HG03025 (cell line): ENCODE results near the gene HS3ST5.

Experiments
- ATAC-seq: cut with Tn5 transposase; IDR thresholded peaks from one replicate; pipeline ENCODE4 v1.9.1; 2021; ENCODE audit warnings: mild to moderate bottlenecking, moderate library complexity; ENCODE audit not compliant: unreplicated experiment, low FRiP score

The HS3ST5 gene

DNA sequence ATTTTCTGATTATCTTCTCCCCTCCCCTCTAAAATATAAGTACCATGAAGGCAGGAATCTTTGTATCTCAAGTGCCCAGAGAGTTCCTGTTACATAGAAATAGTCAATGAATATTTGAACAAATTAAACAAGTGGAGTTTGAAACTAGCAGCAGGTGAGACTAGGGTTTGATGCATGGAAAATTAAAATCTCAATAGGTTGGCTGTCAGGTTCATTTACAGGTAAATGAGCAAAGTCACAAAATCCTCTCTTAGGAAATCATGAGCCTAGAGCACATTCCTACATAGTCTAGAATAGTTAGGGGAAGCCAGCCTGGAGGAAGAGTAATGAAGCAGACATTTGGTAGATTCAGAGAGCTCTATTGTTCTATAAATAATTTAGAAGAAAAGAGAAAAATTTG, 140.4 kb downstream of the HS3ST5 start:
- no peak for ATAC-seq

DNA sequence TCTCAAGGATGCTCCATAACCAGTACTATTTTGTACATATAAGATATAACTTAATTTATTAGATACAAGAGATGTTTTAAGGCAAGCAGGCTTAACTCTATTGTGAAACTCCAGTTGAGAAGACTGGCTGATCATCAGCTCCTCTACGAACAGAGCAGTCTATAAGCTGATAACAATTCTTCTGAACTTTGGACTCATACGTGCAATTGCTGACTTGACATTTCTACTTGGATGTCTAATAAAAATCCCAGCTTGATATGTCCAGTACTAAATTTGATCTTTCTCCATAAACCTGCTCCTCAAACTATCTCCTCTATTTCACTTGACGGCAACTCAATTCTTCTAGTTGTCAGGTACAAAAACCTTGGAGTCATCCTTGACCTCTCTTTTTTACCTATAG, 141.9 kb downstream of the HS3ST5 start:
- ATAC-seq: no peak

DNA sequence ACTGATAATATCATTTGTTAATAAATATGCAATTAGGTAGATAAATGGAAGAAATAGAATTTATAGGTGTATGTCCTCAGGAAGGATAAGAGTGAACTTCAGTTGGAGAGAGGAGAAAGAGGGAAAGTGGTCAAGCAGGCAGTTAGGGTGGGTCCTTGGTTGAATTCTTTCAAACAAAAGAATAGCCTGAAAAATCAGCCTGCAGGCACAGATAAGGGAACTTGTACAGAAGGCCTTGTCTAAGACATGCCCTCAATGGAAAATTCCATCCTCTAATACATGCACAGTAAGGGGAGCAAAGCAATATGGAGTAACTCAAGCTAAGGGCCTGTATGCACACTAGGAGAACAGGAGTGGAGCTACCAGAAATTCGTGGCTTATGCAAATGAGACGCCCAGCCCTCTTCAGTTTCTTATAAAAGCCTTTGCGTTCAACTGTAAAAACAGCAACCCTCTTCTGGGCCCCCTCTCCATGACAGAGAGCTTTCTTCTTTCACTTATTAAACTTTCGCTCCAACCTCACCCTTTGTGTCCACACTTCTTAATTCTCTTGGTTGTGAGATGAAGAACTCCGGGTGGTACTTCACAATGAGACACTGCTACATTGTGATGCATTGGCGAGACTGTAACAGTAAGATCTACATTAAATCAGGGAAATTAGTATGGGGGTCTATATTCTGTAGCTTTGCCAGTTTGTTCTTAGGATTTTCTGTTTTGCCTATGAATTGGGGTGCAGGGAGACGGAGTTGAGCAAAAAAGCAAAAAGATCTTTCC, 147.0 kb downstream of the HS3ST5 start:
- no peak for ATAC-seq

DNA sequence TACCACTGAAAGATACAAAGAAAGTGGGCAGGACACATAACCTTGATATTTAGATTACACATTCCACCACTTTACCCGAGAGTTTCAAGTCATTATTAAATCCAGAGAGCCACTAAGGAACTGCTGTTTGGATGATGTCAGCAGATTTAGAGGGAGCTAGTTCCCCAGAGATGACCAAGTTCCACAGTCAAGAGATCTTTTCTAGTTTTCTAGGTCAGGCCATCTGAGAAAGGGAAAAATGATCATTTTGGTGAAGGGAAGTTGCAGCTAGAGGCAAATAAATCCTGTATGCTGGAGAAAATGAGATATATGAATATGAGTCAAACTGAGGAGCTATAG, 147.8 kb downstream of the HS3ST5 start:
- no peak for ATAC-seq

DNA sequence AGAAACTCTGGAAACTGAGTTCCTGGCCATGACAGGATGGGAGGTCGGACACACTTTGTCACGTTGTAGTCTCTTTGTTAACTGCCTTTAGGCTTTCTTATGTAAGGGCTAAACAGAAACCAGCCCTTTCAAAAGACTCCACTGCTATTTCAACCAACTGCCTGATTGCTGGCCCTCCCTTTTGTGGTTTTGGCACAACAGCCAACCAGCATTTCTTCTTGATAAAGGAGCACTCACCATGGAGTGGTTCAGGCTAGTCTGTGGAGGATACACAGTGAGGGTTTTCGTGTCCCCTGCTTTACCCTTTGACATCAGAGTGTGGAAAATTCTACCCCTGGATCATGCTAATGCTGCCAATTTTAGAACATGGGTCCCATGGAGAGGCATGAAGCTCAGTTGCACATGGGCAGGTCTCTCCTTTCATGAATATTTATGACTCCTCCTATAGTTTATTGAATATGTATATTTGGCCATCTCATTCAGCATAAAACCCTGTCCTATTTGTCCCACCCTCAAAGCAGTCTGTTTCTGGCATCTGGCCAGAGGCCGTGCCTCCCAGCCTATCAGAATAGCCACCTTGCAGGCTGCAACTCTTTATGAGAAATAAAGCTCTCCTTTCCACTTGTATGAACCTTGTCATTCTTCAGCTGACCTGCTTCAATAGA, 148.3 kb downstream of the HS3ST5 start:
- ATAC-seq: no peak

DNA sequence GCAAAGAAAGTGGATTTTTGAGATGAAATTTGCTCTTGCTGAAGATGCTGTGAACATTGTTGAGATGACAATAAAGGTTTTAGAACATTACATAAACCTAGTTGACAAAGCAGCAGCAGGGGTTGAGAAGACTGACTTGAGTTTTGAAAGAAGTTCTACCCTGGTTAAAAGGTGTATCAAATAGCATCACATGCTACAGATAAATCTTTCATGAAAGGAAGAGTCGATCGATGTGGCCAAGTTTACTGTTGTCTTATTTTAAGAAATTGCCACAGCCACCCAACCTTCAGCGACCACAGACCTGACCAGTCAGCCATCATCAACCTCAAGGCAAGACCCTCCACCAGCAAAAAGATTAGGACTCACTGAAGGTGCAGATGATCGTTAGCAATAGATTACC, 155.3 kb downstream of the HS3ST5 start:
- no peak for ATAC-seq

DNA sequence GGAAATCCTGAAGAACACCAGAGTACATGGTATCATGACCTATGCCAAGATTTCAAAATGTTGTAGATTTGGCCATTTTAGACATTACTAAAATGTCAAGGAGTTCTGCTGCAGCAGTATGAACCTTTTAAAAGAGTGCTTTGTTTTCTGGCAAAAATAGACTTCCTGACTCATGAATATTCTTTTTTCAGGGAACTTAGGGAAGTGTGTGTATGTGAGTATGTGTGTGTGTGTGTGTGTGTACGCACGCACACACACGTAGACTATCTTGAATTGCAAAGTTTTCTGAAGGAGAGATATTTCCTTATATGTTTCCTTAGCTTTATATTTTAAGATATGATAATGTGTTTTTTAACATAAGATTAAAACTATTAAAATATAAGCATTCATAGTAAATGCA, 161.2 kb downstream of the HS3ST5 start:
- ATAC-seq: no peak

DNA sequence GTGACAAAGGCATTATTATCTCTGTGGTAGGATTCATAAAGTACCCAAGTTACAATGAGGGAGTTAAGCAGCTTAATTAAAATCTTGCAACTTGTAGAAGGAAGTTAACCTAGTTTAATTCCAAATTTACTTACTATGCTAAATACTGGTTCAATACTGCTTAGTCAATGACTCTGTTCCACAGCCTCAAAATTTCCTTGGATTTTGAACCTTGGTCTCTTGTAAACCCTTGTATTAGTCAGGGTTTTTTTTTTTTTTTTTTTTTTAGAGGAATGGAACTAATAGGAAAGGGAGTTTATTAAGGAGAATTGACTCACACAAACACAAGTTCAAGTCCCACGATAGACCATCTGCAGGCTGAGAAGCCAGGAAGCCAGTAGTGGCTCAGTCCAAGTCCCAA, 163.4 kb downstream of the HS3ST5 start:
- no peak for ATAC-seq

DNA sequence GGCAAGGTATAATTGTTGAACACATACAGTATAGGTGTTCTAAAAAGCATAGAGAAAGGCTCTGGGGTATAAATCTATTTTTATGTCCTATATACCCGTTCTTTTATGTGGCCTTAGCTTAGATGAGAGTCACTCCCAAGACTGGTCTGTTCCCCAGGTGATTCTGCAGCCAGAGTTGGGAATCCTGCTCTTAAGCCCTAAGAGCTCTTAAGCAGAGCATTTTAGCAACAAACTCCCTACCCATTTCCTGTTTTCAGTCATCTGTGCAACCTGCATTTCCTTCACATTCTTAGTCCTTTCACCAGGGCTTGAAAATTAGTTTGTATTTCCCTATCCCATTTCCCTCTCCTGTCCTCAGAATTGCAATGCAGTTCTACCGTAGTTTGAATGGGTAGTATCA, 166.1 kb downstream of the HS3ST5 start:
- no peak for ATAC-seq

DNA sequence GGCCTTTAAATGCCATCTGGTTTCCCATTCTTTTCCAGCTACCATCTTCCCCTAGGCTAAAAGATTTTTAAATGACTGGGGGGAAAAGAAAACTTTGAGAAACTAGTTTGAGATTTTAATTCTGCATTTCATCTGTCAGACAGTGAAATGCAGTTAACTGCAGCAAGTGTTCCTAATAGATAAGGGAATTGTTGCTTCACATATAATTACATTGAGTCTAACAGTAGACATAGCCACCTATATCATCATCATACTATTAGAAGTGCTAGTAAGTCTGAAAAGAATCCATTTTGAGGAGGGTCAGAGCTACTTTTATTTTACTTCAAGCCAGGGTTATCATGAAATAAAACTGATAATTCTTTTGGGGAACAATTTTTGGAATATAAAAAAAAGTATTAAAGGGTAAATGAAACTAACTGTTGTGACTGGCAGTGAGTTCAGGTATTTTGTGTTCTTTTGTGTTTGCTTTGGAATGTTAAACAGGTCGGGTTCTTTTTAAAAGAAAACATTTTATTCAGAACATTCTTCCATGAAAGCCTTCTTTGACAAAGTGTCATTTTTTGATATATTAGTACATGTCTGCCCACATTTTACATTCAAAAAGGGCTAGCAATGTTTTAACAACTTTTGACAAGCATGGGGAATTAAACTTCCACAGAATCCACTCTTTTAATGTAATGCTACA, 170.1 kb downstream of the HS3ST5 start:
- ATAC-seq: no peak

DNA sequence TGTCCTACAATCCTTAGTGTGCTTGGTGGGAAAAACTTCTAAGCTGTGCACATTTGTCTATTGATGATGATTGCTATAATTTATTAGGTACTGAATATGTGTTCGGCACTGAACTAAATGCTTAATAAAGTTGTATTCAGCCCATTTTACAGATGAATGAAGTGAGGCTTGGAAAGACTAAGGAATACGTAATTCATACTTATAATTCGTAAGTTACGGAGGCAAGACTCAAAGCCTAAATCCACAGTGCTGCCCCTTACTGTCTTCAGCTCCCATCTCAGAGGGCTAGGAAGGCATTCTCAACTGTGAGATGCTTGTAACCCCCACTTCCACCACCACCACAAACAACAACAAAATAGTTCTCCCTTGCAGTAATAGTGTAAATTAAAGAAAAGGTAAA, 171.3 kb downstream of the HS3ST5 start:
- ATAC-seq: no peak

DNA sequence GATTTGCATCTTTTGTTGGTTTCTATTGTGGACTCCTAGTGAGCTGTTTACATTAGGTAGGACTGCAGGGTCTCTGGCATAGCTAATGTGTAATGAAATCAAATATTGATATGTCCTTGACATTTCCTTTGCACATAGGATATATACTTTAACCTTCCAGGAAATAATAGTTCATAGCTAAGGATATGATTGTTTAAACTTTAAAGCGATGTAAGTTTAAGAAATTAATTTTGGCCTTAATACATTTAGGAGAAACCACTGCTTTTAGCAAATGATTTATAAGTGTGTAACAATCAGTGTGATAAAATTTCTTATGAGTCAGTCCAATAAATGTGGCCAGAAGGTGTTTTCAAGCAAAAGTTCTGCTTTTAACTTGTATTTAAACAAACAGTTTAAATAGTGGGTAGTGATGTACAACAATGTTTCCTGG, 171.8 kb downstream of the HS3ST5 start:
- ATAC-seq: no peak

DNA sequence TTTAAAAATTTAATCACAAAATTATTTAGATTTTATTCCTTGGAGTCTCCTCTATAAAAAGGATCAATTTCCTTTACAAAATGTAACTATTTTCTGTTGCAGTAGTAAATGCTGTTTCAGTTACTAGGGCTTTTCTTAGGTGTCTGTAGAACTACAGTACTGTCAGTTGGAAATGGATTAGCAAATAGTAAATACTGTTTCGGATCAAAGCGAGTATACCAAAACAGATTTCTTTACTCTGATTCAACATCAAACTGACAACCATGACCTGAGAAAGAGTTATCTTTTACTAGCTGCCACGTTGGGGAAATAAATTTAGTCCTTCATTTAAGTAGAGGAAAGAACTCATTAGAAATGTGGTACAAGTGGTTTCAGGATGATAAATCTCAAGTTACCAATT, 172.5 kb downstream of the HS3ST5 start:
- no peak for ATAC-seq

DNA sequence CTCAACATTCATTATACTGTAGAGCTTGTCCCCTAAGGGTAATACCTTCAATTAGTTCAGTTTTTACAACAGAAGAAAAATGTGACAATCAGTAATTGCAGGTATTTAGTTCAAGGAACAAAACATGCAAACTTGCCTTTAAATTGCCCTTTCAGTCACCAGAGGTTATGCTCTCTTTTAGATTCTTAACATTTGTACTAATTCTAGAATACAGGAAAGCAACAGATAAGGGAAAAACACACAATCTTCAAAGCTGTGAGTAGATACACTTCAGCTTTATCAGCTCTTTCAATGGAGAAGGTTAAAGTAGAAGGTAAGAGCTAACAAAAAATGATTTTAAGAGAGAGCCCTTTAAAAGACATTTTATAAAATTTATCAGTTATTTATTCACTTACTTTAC, 173.1 kb downstream of the HS3ST5 start:
- ATAC-seq: no peak

DNA sequence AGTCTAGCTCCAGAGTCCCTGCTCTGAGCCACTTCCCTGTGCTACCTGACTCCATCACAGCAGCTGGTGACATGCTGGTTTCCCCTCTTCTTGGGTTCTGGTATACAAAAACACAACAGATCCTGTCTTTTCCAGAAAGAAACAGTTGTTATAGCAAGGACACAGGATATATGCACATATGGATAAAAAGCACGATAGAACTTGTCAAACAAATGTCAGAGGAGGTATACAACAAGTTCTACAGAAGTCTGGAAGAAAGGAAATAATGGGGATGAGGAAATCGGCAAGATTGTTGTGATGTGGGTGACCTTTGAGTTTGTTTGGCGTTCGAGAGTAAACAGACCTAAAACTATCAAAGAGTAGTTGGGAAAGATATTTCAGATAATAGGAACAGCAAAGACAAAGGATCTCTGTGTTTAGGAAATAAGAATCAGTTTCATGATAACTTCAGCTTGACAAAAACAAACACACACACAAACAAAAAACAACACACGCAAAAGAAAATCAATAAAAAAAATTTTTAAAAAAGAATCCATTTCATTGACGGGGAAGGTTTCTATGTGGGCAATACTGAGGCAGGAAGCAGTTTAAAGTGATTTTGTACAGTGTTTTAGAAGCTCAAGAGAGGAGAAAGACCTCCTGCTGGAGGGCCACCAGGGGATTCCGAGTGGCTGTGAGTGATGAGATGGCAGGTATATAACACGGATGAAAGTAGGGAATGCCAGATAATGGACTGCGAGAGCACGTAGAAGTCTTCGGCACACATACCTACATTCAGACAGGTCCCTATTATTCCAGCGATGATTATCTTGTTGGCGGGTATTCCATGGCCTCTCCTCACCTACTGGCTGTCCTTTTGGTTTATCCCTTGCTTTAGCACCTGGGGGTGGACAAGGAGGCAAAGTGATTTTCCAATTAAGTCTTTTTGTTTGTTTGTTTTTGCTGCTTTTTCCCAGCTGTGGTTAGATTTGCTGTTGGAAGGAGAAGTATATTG, 174.9 kb downstream of the HS3ST5 start:
- no peak for ATAC-seq

DNA sequence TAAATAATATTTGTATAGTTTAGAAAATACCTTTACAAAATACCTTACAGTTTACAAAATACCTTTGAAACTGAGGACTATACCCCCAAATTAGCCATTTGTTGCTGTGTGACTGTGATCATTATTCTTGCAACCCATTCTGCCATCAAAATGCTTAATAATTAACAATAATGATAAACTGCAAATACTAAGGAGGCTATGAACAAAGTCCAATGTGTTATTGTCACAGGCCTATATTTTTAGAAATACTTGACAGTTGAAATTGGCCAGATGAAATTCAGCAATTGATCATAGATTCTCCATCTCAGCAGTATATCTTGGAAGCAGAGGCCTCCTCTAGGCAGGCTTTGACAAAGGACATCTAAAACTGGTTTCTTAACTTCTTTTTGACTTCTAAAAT, 178.6 kb downstream of the HS3ST5 start:
- ATAC-seq: no peak

DNA sequence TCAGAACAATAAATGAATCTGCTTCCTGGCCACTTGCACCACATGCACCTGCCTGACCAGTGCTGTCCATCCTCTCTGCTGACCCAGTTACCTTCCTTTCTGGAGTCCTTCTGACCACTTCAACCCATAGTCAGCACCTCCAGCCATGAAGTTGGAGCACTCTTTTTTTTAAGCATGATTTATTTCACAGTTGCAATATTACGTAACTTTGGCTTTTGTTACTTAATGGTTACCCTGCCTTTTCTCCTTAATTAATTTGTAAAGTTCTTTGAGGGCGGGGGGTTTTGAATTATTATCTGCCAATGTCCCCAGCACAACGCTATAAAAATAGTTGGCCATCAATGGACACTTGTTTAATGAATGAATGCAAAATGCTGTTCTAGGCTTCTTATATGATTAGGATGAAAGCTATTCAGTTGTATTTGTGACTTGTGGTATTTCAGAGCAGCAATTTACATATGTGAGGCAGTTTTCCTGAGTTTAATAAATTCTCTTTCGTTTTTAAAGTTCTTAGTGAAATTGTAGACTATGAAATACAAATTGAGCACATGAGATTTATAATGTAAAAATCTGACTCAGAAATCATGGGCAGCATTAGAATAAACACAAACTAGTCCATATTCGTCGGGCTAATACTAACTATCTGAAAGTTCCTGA, 180.0 kb downstream of the HS3ST5 start:
- no peak for ATAC-seq

DNA sequence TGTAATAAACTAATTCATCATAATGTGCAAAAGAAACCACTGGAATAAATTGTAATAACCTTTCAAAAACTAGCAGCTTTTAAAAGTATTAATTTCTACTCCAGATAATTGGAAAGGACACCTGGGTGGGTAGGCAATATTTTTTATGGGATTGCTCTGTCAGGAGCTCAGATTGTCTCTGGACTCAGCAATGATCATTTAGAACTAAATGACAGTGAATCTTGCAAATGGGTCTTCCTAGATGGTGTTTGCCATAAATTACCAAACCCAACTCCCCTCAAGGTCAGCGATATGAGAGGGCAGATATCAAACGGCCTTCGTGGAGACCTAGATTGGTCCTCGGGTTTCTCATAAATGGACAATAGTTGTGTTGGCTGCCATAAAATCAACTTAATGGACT, 181.9 kb downstream of the HS3ST5 start:
- no peak for ATAC-seq

DNA sequence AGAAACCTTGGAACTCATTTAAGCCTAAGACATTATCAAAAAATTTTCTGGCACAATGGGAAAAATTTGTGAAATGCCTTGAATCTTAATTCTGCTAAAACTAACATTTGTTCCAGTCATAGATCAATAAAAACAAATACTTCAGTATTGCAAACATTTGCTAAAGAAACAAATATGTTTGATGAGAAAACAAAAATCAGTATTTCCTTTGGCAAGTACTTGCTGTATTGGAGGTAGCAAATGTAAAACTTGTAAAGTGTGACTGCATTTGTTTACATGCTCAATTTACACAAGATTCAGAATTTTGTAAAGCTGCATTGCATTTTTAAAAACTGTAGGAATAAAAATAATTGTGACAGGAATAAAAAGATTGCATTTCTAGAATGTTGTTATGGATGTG, 183.1 kb downstream of the HS3ST5 start:
- no peak for ATAC-seq
